Measurements from ENCODE around the gene RP9.
"Not testable (repeated sequence)": the region's sequence is repeated elsewhere in the genome, so short reads cannot be mapped to it uniquely, and the experiment has no call there.

Gene RP9

GRCh38 chr7:33100770-33101169, 8.4 kb downstream of the RP9 start:
- no peak for DNase-seq

- no peak for DNase-seq
Observed at GRCh38 chr7:33099154-33099940, 9.9 kb downstream of the RP9 start.

- DNase-seq: not testable (repeated sequence)
Observed at GRCh38 chr7:33094745-33095275, 14.4 kb downstream of the RP9 start.

GRCh38 chr7:33093266-33093665, 15.9 kb downstream of the RP9 start:
- DNase-seq: no peak

GRCh38 chr7:33091641-33092191, 17.5 kb downstream of the RP9 start:
- no peak for DNase-seq

- DNase-seq: no peak
Observed at GRCh38 chr7:33091111-33091531, 18.1 kb downstream of the RP9 start.

- DNase-seq: no peak
Observed at GRCh38 chr7:33089142-33089541, 20.1 kb downstream of the RP9 start.

- DNase-seq: no peak
Observed at GRCh38 chr7:33087858-33088257, 21.3 kb downstream of the RP9 start.

- DNase-seq: no peak
Observed at GRCh38 chr7:33087356-33087755, 21.8 kb downstream of the RP9 start.

GRCh38 chr7:33079763-33080690, 29.2 kb downstream of the RP9 start:
- no peak for DNase-seq

GRCh38 chr7:33079096-33079495, 30.1 kb downstream of the RP9 start:
- DNase-seq: no peak

- no peak for DNase-seq
Observed at GRCh38 chr7:33076737-33077136, 32.5 kb downstream of the RP9 start.

GRCh38 chr7:33075818-33076518, 33.2 kb downstream of the RP9 start:
- DNase-seq: no peak

- no peak for DNase-seq
Observed at GRCh38 chr7:33073243-33073642, 36.0 kb downstream of the RP9 start.

GRCh38 chr7:33072471-33072870, 36.7 kb downstream of the RP9 start:
- no peak for DNase-seq

GRCh38 chr7:33070831-33071230, 38.4 kb downstream of the RP9 start:
- DNase-seq: no peak

- no peak for DNase-seq
Observed at GRCh38 chr7:33070277-33070676, 38.9 kb downstream of the RP9 start.

GRCh38 chr7:33067921-33068320, 41.3 kb downstream of the RP9 start:
- no peak for DNase-seq

GRCh38 chr7:33066771-33067170, 42.4 kb downstream of the RP9 start:
- no peak for DNase-seq

GRCh38 chr7:33065981-33066380, 43.2 kb downstream of the RP9 start:
- DNase-seq: no peak

- DNase-seq: peak; percentile 97
Observed at GRCh38 chr7:33062782-33063443, 46.3 kb downstream of the RP9 start.

Measured in femur (tissue), 1 donor.